HCT116 (cell line): ENCODE data around the gene ARID5B. TPM values are rescaled to one million over a fixed set of nuclear protein-coding genes. Genes with fewer than 3 reads are reported as not detected.

Source experiments
- ATAC-seq: fragments of 200-7000 bp; cut with Tn5 transposase; 2 replicates; pipeline ENCODE4 v1.9.1; 2020; ENCODE audit warnings: mild to moderate bottlenecking, moderate library complexity
- BruUV-seq: library from RNA; stranded (reverse); fragments of 400-500 nt; replicated peaks from 2 replicates; lab custom pipeline; 2021; lab: Mats Ljungman, UMichigan
- CTCF ChIA-PET: fragments of 300-600 bp; sonication (Branson Sonifier 250); formaldehyde crosslinking; loops from one replicate; lab custom pipeline; 2021; ENCODE audit warnings: antibody characterized with exemption; lab: Charles Lee
- POLR2A ChIA-PET: fragments of 300-600, 350-600 bp; sonication (Branson Sonifier 250); formaldehyde crosslinking; loops from one replicate; lab custom pipeline; 2021; ENCODE audit warnings: antibody characterized with exemption; lab: Charles Lee
- RAD21 ChIA-PET, 2 experiments: fragments of 300-600 bp; sonication (Branson Sonifier 250); formaldehyde crosslinking; loops; one replicate each; lab custom pipeline; 2023; ENCODE audit warnings: low total read pairs in 2 of 2; ENCODE audit not compliant: uncharacterized antibody in 2 of 2, unreplicated experiment in 2 of 2, low non-redundant PET in 1 of 2; lab: Charles Lee
- DNase-seq: peaks from one replicate; pipeline ENCODE4 v3.0.0-alpha.2; 2010; ENCODE audit warnings: low read depth, low spot score
- H2AFZ ChIP-seq: fragments of 200-600 bp; shearing (Covaris generic), sonication (generic); 2 replicates; pipeline ENCODE4 v1.6.1; 2017; ENCODE audit warnings: low read depth, mixed run types, mixed read lengths, antibody characterized with exemption, low read length; ENCODE audit not compliant: poor library complexity, severe bottlenecking
- H3K27ac ChIP-seq: 2 replicates; pipeline ENCODE4 v1.5.1; 2012; ENCODE audit warnings: low read depth, low read length
- H3K27me3 ChIP-seq: fragments of 200-600 bp; sonication (generic); 2 replicates; pipeline ENCODE4 v1.6.1; 2016; ENCODE audit warnings: mixed run types, low read length, mixed read lengths; ENCODE audit not compliant: insufficient read depth
- H3K36me3 ChIP-seq, 2 experiments: fragments of 200-500 bp in 1 of 2; fragments of 200-600 bp in 1 of 2; sonication (Bioruptor generic) in 1 of 2; sonication (generic) in 1 of 2; 2 replicates each; pipeline versions ENCODE4 v1.5.1 to v1.6.1; 2014 to 2016; ENCODE audit warnings: low read length in 2 of 2, inconsistent platforms in 1 of 2, mixed read lengths in 1 of 2, mixed run types in 1 of 2; ENCODE audit not compliant: insufficient read depth in 2 of 2, control insufficient read depth in 1 of 2
- H3K4me1 ChIP-seq, 2 experiments: fragments of 200-600 bp in 1 of 2; sonication (generic) in 1 of 2; 2 replicates each; pipeline versions ENCODE4 v1.5.1 to v1.6.1; 2012 to 2017; ENCODE audit warnings: low read length in 2 of 2, inconsistent platforms in 1 of 2, mild to moderate bottlenecking in 1 of 2, mixed read lengths in 1 of 2, mixed run types in 1 of 2, moderate library complexity in 1 of 2; ENCODE audit not compliant: insufficient read depth in 2 of 2, control insufficient read depth in 1 of 2
- H3K4me2 ChIP-seq: fragments of 200-600 bp; sonication (generic); 2 replicates; pipeline ENCODE4 v1.6.1; 2017; ENCODE audit warnings: mixed run types, low read length, mixed read lengths
- H3K4me3 ChIP-seq, 2 experiments: fragments of 200-600 bp in 1 of 2; sonication (generic) in 1 of 2; replicated peaks in 1 of 2; 2 replicates each; pipeline ENCODE4 v1.5.1; 2011 to 2016; ENCODE audit warnings: low read length in 2 of 2, control low read depth in 1 of 2, low read depth in 1 of 2, mild to moderate bottlenecking in 1 of 2, mixed read lengths in 1 of 2, mixed run types in 1 of 2
- H3K79me2 ChIP-seq: fragments of 200-600 bp; sonication (generic); 2 replicates; pipeline ENCODE4 v1.6.1; 2017; ENCODE audit warnings: mild to moderate bottlenecking, mixed run types, low read length, moderate library complexity, mixed read lengths; ENCODE audit not compliant: insufficient read depth
- H3K9ac ChIP-seq: fragments of 200-600 bp; sonication (generic); 2 replicates; pipeline ENCODE4 v1.6.1; 2016; ENCODE audit warnings: low read length, mixed read lengths
- H3K9me2 ChIP-seq: fragments of 200-600 bp; sonication (generic), shearing (Covaris generic); 2 replicates; pipeline ENCODE4 v1.6.1; 2017; ENCODE audit warnings: mixed run types, mild to moderate bottlenecking, moderate library complexity; ENCODE audit not compliant: insufficient read depth
- H3K9me3 ChIP-seq, 2 experiments: fragments of 200-500 bp in 1 of 2; fragments of 200-600 bp in 1 of 2; sonication (Bioruptor generic) in 1 of 2; sonication (generic) in 1 of 2; 2 replicates each; pipeline ENCODE4 v1.6.1; 2014 to 2017; ENCODE audit warnings: low read length in 2 of 2, mixed read lengths in 2 of 2, inconsistent platforms in 1 of 2, low read depth in 1 of 2, mild to moderate bottlenecking in 1 of 2, mixed run types in 1 of 2, moderate library complexity in 1 of 2; ENCODE audit not compliant: control insufficient read depth in 1 of 2, insufficient read depth in 1 of 2
- H4K20me1 ChIP-seq: fragments of 200-600 bp; sonication (generic), shearing (Covaris generic); 2 replicates; pipeline ENCODE4 v1.6.1; 2017; ENCODE audit warnings: mixed run types, mild to moderate bottlenecking, moderate library complexity; ENCODE audit not compliant: insufficient read depth
- CBX3 ChIP-seq: IDR thresholded peaks from 2 replicates; pipeline ENCODE4 v1.6.1; 2012; ENCODE audit warnings: low read depth
- EZH2phosphoT487 ChIP-seq: fragments of 200-600 bp; IDR thresholded peaks from 2 replicates; pipeline ENCODE4 v1.6.1; 2018; ENCODE audit warnings: antibody characterized with exemption, borderline replicate concordance
- SIN3A ChIP-seq: IDR thresholded peaks from 2 replicates; pipeline ENCODE4 v1.6.1; 2012; ENCODE audit warnings: low read depth
- SP1 ChIP-seq: IDR thresholded peaks from 2 replicates; pipeline ENCODE4 v1.6.1; 2012; ENCODE audit warnings: low read depth
- intact Hi-C: fragments of 100-400 bp; cut with micrococcal nuclease; formaldehyde crosslinking; loops from 2 replicates; pipeline ENCODE4 v1.10.0; 2022
- total RNA-seq: library from RNA; stranded (reverse); gene quantifications from one replicate; pipeline ENCODE4 v1.2.1, GENCODE V29; 2021; ENCODE audit not compliant: unreplicated experiment
- TF ChIP-seq, protein P1 (sequence below): IDR thresholded peaks from 2 replicates; pipeline ENCODE4 v1.6.1; 2011; ENCODE audit warnings: mild to moderate bottlenecking, low read length, moderate library complexity; ENCODE audit not compliant: insufficient replicate concordance; ENCODE audit errors: extremely low read depth
- TF ChIP-seq, protein P2 (sequence below): IDR thresholded peaks from 2 replicates; pipeline ENCODE4 v1.6.1; 2012; ENCODE audit warnings: low read depth

The ARID5B gene
- total RNA-seq, 1 experiment from 2014 or later = 4.7 TPM

DNA sequence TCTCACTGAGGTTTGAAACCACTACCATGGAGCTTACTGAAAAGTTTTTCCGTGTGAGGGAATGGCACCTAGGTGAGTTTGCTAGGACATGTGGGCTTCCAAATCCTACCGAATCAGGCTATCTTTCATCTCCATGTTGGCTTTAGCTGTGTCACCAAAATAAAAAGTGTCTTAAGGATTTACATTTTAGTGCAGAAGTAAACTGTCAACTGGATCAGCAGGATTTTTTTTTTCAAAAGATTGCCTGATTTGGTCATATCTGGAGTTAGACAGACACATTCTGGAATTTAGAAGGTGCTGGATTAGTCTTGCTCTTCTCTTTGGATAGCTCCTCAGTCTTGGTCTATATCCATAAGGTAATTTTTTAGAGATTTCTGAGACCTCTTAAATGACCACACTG is 5.5 kb downstream of the ARID5B start:
- no TSS peak for BruUV-seq
- Histone ChIP-seq H3K4me1 (peaks cover 12 to 16% of the 10 kb centered on the region in 2 experiments; a peak in 3 of 4 replicates), H3K4me3 (no peak overlapping the region), H4K20me1 (no peaks in the 10 kb centered on the region), H3K9me2 (no peaks in the 10 kb centered on the region), H3K9ac (no peak overlapping the region), H3K79me2 (peaks cover 3% of the 10 kb centered on the region; the same call in 1 of the 2 replicates), H3K4me2 (no peak overlapping the region), H3K9me3 (no peaks in the 10 kb centered on the region), H3K27ac (no peak overlapping the region), H2AFZ (no peak overlapping the region), H3K27me3 (no peaks in the 10 kb centered on the region), H3K36me3 (no peaks in the 10 kb centered on the region)
- intact Hi-C loops = no loop called here
- DNase-seq = no peak
- TF ChIP-seq SP1 = no peak
- TF ChIP-seq, protein P1, sequence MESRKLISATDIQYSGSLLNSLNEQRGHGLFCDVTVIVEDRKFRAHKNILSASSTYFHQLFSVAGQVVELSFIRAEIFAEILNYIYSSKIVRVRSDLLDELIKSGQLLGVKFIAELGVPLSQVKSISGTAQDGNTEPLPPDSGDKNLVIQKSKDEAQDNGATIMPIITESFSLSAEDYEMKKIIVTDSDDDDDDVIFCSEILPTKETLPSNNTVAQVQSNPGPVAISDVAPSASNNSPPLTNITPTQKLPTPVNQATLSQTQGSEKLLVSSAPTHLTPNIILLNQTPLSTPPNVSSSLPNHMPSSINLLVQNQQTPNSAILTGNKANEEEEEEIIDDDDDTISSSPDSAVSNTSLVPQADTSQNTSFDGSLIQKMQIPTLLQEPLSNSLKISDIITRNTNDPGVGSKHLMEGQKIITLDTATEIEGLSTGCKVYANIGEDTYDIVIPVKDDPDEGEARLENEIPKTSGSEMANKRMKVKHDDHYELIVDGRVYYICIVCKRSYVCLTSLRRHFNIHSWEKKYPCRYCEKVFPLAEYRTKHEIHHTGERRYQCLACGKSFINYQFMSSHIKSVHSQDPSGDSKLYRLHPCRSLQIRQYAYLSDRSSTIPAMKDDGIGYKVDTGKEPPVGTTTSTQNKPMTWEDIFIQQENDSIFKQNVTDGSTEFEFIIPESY = no peak
- no peak for TF ChIP-seq CBX3
- TF ChIP-seq, protein P2, sequence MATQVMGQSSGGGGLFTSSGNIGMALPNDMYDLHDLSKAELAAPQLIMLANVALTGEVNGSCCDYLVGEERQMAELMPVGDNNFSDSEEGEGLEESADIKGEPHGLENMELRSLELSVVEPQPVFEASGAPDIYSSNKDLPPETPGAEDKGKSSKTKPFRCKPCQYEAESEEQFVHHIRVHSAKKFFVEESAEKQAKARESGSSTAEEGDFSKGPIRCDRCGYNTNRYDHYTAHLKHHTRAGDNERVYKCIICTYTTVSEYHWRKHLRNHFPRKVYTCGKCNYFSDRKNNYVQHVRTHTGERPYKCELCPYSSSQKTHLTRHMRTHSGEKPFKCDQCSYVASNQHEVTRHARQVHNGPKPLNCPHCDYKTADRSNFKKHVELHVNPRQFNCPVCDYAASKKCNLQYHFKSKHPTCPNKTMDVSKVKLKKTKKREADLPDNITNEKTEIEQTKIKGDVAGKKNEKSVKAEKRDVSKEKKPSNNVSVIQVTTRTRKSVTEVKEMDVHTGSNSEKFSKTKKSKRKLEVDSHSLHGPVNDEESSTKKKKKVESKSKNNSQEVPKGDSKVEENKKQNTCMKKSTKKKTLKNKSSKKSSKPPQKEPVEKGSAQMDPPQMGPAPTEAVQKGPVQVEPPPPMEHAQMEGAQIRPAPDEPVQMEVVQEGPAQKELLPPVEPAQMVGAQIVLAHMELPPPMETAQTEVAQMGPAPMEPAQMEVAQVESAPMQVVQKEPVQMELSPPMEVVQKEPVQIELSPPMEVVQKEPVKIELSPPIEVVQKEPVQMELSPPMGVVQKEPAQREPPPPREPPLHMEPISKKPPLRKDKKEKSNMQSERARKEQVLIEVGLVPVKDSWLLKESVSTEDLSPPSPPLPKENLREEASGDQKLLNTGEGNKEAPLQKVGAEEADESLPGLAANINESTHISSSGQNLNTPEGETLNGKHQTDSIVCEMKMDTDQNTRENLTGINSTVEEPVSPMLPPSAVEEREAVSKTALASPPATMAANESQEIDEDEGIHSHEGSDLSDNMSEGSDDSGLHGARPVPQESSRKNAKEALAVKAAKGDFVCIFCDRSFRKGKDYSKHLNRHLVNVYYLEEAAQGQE = no peak
- no peak for TF ChIP-seq SIN3A
- TF ChIP-seq EZH2phosphoT487 = no peak
- ChIA-PET POLR2A (interaction anchor here (1.1 kb wide), 1 partner anchor 10 kb away, joined by 3 read pairs; no protein-coding TSS in a partner anchor), RAD21 (no interaction called here), CTCF (interaction anchor here (1.6 kb wide), 1 partner anchor 9 kb away, joined by 3 read pairs; no protein-coding TSS in a partner anchor)
- ATAC-seq = no peak
